GM12864 (cell line): ENCODE measurements around the gene TGM2.

Experiments
- DNase-seq: peaks from one replicate; pipeline ENCODE4 v3.0.0-alpha.2; 2011; ENCODE audit warnings: low read depth
- H3K4me3 ChIP-seq: 2 replicates; pipeline ENCODE4 v1.5.1; 2011; ENCODE audit warnings: mild to moderate bottlenecking, low read depth, low read length, control low read depth
- TF ChIP-seq, protein P1 (sequence below): IDR thresholded peaks from 2 replicates; pipeline ENCODE4 v1.5.1; 2011; ENCODE audit warnings: low read depth, mild to moderate bottlenecking, moderate library complexity, low read length, control low read depth, inconsistent platforms; ENCODE audit errors: missing control alignments

Gene TGM2

DNA sequence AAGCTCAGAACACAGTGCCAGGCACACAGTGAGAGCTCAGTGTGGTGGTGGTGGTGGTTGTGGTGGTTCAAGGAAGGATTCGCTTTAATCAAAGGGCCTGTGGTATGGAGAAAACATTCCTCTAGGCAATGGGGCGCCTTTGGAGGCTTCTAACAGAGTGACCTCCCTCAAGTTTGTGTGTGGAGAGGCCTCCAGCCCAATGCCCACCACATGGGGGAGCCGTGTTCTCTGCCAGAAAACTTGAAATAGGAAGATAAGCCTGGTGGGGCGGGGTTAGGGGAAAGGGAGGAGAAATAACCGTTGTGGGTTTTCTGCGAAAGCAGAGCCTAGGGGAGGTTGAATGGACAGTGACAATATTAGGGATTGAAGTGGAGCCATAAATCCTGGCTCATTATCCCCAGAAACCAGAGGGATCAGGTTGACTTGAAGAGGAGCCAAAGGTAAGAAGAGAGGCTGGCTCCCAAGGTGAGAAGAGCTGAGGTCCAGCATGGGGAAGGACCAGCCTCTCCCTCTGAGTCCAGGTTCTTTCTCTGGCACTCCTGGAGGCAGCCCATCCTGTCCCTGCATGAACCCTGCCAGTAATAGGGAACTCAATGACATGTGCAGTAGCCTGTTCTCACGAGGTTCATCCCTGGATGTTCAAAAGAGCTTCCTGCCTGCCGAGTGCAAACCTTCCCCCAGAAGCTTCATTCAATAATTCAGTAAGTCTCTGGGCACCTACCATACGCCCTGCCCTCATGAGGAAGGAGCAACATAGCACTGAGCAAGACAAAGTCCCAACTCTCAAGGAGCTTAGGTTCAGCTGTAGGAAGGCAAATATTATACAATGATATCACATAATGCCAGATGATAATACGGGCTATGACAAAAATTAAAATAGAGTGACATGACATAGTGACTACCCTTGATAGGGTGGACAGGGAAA, 51.4 kb downstream of the TGM2 start:
- TF ChIP-seq, protein P1, sequence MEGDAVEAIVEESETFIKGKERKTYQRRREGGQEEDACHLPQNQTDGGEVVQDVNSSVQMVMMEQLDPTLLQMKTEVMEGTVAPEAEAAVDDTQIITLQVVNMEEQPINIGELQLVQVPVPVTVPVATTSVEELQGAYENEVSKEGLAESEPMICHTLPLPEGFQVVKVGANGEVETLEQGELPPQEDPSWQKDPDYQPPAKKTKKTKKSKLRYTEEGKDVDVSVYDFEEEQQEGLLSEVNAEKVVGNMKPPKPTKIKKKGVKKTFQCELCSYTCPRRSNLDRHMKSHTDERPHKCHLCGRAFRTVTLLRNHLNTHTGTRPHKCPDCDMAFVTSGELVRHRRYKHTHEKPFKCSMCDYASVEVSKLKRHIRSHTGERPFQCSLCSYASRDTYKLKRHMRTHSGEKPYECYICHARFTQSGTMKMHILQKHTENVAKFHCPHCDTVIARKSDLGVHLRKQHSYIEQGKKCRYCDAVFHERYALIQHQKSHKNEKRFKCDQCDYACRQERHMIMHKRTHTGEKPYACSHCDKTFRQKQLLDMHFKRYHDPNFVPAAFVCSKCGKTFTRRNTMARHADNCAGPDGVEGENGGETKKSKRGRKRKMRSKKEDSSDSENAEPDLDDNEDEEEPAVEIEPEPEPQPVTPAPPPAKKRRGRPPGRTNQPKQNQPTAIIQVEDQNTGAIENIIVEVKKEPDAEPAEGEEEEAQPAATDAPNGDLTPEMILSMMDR, result peak; percentile 20
- no peak overlapping the region for H3K4me3 ChIP-seq
- DNase-seq, result no peak

DNA sequence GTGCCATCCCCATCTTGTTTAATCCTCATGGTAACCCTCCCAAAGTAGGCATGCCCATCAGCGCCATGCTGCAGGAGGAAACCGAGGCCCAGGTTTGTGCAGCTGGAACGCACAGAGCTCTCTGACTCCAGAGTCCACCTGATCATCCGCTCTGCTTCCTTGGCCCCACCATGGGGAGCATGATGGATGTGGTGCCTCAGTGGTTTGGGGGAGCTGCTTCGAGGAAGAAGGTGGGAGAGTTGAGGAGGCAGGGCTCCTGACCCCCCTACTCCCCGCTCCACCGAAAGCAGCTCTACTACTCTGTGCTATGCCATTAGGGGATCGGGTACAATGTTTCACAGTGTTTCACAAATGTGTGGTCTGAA, 52.2 kb downstream of the TGM2 start:
- no peak overlapping the region for H3K4me3 ChIP-seq
- no peak for DNase-seq
- TF ChIP-seq, protein P1, result no peak

DNA sequence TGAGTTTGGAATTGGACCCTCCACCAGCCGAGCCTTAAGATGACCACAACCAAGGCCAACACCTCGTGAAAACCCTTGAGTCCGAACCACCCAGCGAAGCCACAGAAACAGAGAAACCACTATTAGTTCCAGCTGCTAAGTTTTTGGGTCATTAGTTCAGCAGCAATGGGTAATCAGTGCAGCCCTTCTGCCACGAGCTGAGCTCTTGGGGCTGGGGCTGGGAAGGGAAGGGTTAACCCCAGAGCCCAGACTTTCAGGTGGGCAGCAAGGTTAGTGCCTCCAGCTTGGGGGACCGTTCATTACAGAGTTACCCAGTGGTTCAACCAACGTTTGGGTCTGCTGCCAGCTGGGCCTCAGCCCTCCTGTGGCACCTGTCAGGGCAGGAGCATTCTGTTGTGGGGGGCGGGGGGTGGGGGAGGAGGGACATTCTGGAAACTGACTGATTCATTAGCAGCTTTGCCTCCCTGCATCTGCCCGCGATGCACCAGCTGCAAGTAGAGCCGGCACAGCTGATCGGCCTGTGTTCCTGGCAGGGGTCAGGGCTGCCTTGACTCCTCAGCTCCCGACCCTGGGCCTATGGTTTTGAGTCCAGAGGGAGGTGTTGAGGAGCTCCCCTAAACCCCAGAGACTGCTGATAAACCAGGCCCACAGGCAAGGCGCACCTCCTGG, 52.7 kb downstream of the TGM2 start:
- TF ChIP-seq, protein P1, result no peak
- H3K4me3 ChIP-seq, result no peak overlapping the region
- DNase-seq, result no peak

DNA sequence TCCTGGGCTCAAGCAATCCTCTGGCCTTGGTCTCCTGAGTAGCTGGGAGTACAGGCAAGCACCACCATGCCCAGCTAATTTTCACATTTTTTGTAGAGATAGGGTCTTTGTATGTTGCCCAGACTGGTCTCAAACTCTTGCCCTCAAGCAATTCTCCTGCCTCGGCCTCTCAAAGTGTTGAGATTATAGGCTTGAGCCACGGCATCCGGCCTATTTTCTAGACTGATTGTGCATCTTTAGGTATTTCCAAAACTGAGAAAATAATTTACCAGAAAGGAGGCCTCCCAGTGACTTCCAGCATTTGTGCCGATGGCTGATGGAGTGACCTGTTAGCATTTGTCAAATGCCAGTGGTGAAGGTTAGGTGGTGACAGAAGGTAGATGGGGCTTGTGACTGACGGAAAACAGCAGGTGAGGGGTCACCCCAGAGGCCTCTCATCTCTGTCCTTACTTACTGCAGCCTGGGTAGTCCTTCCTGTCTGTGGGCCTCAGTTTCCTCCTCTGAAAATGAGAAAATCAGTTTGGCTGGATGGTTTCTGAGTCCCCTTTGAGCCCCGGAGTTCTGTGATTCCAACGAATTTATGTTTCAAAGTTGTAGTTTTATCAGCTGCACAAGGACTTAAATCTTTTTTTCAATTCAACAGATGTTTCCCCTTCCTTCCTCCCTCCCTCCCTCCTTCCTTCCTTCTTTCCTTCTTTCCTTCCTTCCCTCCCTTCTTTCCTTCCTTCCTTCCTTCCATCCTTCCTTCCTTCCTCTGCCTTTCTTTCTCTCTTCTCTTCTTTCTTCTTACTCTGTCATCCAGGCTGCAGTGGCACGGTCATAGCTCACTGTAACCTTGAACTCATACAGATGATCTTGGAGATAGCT, 53.5 kb downstream of the TGM2 start:
- no peak overlapping the region for H3K4me3 ChIP-seq
- TF ChIP-seq, protein P1, result no peak
- DNase-seq, result no peak

DNA sequence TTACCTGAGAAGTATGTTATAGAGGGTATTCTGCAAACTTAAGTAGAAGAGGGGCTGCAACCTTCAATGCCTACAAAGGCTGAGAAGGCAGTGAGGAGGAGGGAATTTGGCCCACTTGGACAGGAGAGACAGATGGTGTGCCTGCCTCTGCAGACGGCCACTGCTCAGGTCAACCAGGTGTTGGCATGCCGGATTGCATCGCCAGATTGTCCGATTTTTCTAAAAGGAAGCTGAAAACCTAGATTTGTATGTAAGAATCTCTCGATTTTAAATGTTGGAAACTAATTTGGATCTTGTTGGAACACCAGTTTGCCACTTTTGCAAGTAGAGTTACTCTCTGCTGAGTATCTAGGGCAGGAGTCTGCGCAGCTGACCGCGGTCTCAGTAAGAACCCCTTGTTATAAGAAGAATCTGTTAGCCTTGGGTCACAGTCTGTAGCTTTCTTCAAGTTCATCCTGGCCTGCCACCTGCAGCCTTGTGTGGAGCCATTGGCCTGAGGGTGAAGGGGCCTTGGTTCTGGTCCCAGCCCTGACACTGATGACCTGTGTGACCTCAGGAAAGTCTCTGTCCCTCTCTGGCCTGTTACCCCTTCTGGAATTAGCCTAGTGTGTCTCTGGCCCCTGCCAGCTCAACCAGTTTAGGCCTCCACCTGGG, 54.4 kb downstream of the TGM2 start:
- no peak overlapping the region for H3K4me3 ChIP-seq
- TF ChIP-seq, protein P1, result no peak
- no peak for DNase-seq
